Coronary artery (tissue), 2 donors: Measurements from ENCODE around the gene ESYT2.
A peak's percentile ranks its signal among the peaks of the same experiment; 100 is the strongest.

Source experiments
- DNase-seq: peaks from one replicate; pipeline ENCODE4 v3.0.0-alpha.2; 2017; ENCODE audit warnings: low spot score
- H3K27ac ChIP-seq, 2 donors: fragments of 200-600 bp; sonication (generic); one replicate each; pipeline ENCODE4 v1.5.1; 2016 to 2019
- H3K4me3 ChIP-seq: fragments of 200-600 bp; sonication (generic); 2 replicates; pipeline ENCODE4 v1.5.1; 2016; ENCODE audit warnings: mild to moderate bottlenecking, moderate library complexity
- CTCF ChIP-seq: fragments of 200-600 bp; sonication (generic); IDR thresholded peaks from one replicate; pipeline ENCODE4 v1.5.1; 2019; ENCODE audit warnings: antibody characterized with exemption

Gene ESYT2

DNA sequence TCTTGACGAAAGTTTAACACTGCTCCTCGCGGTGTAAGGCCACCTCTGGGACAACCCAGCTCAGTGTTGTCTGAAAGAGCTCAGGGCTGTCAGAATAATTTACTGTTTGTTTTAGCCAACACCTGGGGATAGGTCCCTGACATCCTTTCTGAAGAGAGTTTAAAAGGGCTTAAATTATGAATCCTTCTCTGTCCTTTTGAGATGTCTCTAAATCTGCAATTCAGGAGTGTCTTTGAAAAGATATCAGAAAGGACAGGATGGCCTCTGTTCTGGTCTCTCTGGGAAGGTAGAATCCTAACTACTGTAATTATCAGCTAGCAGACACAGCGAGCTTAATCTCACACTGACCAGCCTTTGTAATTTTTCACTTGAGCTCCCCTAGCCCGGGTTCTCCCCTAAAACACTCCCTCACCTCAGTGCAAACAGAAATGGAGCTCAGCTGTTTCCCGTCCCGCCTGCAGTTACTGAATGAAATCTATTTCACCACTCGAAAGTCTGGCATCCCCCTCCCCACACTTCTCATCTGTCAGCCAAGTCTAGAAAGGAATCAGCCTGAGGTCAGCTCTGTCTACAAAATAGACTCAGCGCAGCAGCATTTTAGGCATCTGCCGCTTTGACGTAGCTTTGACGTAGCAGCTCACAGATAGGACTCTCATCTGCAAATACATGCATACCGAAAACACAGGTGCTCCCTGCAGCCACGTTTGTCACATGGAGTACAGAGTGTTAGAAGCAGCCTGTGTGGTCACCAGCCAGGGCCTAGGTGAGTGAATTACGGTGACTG is 31.9 kb upstream of the ESYT2 start:
- no peak for DNase-seq

GRCh38 chr7:158860394-158860793 is 31.1 kb upstream of the ESYT2 start:
- TF ChIP-seq CTCF, result no peak
- DNase-seq, result no peak
- H3K4me3 ChIP-seq, result no peak overlapping the region
- H3K27ac ChIP-seq, result no peak overlapping the region

More for the DNA sequence above, 31.9 kb upstream of the ESYT2 start:
- no peak overlapping the region for H3K27ac ChIP-seq
- H3K4me3 ChIP-seq, result no peak overlapping the region
- no peak for TF ChIP-seq CTCF

DNA sequence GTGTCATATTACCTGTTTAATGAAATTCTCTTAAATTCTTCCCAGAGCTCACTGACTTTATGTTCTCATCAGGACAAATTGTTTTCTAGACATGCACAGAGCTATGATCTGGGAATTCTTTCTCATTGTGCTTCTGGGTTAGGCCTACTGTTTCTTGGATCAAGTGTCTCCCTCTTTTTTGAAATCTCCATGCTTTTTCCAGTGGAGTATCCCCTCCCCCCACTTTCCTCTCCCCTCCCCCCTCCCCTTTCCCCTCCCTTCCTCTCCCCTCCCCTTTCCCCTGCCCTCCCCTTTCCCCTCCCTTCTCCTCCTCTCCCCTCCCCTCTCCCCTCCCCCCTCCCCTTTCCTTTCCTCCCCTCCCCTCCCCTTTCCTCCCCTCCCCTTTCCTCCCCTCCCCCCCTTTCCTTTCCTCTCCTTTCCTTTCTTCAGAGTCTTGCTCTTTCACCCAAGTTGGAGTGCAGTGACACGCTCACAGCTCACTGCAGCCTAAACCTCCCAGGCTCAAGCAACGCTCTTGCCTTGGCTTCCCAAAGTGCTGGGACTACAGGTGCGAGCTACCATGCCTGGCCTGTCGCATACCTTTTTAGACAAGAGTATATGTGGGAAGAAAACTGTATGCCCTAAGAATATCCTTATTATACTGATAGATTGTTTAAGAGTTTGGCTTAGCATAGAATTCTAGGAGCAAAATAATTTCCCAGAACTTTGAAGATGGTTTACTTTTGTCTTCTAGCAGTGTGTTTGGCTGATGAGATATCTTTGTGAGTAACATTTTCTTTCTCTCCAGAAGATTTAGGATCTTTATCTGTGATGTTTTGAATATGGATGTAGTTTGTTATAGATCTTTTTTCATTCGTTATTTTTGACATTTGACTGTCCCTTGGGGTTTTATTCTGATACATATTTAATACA is 29.5 kb upstream of the ESYT2 start:
- H3K27ac ChIP-seq, result no peak overlapping the region

DNA sequence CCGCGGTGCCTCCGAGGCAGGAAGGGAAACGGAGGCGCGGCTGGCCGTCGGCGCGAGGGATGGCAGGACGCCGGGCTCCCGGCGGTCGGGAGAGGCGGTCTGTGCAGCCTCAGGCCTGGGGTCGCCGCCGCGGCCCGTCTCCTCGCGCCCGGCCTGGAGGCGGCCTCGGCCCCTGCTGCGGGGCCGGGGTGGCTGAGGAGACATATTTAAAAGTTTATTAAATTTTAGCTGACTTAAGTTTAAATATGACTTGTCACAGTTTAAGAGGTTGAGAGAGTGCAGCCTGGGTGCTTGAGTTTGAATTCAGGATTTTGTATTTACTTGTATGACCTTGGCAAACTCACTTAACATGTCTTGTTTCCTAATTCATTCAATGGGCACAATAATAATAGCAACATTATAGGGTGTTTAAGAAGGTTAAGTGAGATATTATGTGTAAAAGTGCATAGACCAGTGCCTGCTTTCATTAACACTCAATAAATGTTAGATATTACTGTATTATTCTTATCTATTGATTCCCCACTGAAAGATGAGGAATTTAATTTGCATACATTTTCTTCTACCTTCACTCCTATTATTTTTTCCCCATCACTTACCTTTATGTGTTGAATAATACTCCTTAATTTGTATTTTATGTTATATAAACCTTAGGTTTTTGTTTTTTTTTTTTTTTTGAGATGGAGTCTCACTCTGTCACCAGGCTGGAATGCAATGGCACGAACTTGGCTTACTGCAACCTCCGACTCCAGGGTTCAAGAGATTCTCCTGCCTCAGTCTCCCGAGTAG is 27.8 kb upstream of the ESYT2 start:
- DNase-seq, result no peak
- TF ChIP-seq CTCF, result no peak
- Histone ChIP-seq H3K27ac (peak overlapping the region; percentile 65 to 81), H3K4me3 (peak overlapping the region; percentile 86)

More for the DNA sequence above, 29.5 kb upstream of the ESYT2 start:
- H3K4me3 ChIP-seq, result no peak overlapping the region
- TF ChIP-seq CTCF, result no peak
- peak; percentile 35 for DNase-seq

GRCh38 chr7:158854681-158855081 is 25.4 kb upstream of the ESYT2 start:
- no peak for DNase-seq
- no peak overlapping the region for H3K4me3 ChIP-seq

More at GRCh38 chr7:158854681-158855081, 25.4 kb upstream of the ESYT2 start:
- TF ChIP-seq CTCF, result no peak
- H3K27ac ChIP-seq, result no peak overlapping the region
